Measurements from ENCODE around the gene CTNNA1.

DNA sequence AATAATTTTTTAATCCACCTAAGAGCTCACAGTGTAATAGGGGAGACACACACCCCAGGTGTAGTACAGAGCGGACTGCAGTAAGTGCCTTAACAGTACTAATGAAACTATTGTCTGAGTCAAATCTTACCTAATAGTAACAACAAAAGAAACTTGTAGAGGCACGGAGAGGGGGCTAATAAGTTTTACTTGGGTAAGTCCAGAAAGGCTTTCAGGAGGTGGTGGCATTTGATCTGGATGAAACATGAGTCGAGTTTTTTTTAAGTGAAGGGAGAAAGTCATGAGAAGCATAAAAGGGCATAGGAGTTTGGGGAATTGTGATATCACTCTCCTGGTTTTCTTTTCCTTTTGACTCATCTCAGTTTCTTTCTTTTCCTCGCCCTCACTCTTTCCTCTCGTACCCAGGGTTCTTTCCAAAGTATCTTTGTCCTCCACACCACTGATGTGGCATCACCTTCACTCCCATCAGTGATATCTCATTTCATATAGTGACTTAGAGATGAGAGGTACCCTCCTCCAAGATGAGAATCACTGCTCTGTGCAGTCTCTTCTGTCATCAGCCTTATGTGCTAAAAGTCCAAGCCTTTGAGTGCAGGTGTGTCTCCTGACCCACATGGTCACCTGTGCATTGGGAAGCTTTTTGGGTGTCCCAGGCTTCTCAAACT lies 2.0 kb downstream of the CTNNA1 start:
- TF ChIP-seq, protein P1, sequence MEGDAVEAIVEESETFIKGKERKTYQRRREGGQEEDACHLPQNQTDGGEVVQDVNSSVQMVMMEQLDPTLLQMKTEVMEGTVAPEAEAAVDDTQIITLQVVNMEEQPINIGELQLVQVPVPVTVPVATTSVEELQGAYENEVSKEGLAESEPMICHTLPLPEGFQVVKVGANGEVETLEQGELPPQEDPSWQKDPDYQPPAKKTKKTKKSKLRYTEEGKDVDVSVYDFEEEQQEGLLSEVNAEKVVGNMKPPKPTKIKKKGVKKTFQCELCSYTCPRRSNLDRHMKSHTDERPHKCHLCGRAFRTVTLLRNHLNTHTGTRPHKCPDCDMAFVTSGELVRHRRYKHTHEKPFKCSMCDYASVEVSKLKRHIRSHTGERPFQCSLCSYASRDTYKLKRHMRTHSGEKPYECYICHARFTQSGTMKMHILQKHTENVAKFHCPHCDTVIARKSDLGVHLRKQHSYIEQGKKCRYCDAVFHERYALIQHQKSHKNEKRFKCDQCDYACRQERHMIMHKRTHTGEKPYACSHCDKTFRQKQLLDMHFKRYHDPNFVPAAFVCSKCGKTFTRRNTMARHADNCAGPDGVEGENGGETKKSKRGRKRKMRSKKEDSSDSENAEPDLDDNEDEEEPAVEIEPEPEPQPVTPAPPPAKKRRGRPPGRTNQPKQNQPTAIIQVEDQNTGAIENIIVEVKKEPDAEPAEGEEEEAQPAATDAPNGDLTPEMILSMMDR (IDR thresholded peaks at IDR 0.05) = no peak
- no peak for TF ChIP-seq POLR2A (IDR thresholded peaks at IDR 0.05)

All from body of pancreas (tissue), 4 donors.